ENCODE data around the gene IL34.

The IL34 gene

DNA sequence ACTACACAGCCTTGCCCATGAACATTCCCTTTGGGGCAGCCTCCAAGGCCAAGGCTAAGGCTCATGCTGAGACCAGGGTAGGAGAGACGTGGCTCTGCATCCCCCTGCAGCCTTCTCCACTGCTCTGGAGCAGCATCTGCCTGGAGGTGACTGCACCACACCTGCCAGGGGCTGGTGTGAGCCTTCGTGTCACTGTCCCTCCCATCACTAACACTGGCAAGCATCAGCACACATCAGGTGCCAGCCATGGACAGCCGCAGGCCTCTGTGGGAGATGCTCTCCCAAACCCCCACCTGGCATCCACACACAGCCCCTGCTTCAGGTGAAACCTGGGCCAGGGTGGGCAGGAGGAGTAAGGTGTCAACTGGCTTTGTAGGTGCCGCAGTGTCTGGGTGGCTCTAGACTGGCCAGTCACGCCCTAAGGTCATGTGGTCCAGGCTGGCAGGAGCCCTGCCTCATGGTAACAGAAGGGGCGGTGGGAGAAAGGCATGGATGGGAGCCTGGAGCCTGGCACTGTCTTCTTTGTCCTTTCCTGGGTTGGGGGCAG lies 57.5 kb downstream of the IL34 start:
- DNase-seq = no peak

DNA sequence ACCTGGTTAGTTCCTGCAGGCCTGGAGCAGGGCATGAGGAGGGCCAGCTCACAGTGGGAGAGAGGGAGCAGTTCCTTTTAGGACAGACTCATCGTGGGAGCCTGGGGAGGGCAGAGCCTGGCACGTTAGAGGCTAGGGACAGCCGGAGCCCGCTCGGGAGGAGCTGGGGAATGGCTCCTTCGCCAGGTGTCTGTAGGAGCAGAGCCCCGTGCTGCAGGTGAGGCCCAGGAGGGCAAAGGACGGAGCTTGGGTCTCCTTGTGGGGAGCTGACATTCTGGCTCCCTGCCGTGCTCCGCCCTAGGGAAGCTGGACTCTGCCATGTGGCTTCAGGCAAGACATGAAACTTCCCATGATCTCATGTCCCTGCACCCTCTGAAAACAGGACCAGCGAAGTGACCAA lies 58.2 kb downstream of the IL34 start:
- no peak for DNase-seq

DNA sequence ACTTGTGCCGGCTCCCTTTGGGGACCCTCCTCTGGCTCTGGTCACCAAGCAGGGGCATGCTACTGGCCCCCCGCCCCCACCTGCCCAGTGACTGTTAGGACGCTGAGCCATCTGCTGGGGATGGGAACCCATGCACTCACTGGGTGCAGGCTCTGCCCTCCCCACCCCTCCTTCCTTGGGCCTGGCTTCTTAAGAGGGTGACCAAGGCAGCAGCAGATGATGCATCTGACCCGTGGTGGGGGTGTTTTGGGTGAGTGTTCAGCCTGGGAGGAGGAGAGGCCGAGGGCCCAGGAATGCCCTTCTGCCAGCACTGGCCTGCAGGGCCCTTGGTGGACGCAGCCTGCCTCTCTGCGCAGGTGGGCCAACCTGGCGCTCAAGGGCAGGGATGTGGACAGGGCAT lies 58.7 kb downstream of the IL34 start:
- no peak for DNase-seq

DNA sequence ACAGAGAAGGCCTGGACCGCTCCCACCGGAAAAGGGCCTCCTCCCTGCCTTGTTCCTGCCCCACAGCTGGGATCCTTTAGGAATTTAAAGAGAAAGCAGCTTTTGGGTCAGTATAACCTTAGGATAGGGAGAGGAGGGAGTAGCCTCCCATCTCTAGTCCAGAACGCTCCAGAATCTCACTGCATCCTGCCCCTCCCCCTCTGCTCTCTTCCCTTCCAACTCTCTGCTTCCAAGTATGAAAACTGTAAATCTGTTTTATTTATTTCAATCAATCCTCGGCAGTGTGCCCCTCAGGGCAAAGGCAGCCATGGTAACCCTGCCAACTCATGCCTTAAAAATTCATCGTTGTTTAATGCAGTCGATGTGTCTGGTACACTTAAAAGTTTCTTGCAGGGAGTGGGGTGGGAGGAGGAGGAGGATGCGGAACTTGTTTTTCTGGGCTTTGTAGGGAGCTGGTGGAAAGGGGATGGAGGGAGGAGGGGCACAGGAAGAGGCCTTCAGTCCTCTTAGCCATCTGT lies 60.6 kb downstream of the IL34 start:
- no peak for DNase-seq

DNA sequence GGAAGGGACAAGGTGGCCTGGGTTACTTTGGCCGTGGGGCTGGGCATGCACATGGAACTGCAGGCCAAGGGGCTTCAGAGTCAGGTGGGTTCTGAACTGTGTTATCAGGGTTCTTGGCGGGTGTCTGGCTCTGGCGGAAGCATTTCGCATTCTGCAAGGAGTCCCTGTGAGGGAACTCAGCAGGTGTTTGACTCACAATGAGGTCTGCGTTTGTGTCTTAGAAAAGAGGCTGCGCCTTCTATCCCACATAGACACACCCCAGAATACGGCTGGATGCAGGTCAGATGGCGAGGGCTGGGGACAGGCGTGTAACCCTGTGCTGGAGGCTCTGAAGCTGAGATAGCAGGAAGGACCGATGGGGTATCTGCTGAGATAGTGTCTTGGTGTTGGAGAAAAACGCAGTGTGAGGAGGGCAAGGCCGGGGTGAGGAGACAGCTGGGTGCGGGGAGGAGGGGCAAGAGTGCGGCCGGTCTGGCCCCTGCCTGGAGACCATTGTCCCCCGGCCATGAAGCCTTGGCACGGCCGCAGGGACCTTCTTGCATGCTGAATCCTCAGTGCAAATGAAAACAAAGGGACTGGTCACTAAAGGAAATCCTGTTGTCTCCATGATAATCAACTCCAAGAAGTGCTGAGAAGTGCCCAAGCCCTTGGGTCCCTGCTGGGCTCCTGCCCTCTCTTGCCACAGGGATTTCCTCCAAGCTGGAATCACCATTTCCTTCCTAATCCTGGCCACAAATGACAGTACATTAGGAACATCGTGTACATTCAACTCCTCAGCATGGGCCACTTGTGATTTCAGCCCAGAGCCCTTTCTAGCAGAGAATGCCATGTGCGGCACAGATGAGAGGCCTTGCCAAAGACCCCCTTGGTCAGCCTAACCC lies 62.2 kb downstream of the IL34 start:
- DNase-seq = no peak

DNA sequence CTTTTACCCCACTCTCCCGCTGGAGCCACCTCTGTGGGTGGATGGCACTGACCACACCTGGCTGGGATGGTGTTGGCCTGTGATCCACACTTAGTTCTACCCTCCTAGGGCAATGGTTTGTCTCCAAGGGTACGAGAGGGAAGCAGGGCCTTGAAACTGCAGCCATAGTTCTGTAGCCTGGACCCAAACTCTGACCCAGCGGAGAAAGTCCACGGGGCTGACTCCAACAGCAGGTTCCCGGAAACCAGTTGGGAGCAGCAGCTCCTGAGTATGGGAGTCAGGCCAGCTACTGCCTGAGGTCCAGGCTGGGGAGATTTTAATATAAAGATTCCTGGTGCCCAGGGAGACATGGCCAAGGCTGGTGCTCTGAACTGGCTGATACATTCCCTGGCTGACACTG lies 63.1 kb downstream of the IL34 start:
- no peak for DNase-seq

DNA sequence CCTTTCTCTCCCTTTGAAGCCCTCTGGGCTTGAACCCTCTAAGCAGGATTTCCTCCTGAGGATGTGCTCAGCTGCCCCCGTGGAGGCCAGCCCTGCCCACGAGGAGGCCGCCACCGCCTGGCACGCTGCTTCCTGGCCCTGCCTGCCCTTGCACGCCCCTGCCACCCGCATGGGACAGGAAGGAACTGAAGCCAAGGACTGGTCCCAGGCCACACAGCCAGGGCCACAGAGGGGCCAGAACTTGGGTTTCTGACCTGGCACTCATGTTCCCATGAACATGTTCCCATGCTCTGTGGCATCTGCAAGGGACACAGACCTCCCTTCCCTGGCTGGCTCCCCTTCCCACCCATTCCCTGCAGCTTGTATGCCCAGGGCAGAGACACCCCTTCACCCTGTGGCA lies 63.6 kb downstream of the IL34 start:
- DNase-seq = no peak

Measured in GDM1 (cell line).